WI38 (cell line): ENCODE data around the gene GALNT18.
"Not testable (repeated sequence)": the region's sequence is repeated elsewhere in the genome, so short reads cannot be mapped to it uniquely, and the experiment has no call there.

ENCODE experiments used
- H3K4me3 ChIP-seq: 2 replicates; pipeline ENCODE4 v1.5.1; 2011; ENCODE audit warnings: low read depth, mild to moderate bottlenecking, control low read depth, low read length
- CTCF ChIP-seq: IDR thresholded peaks from 2 replicates; pipeline ENCODE4 v1.5.1; 2012; ENCODE audit warnings: low read depth, mild to moderate bottlenecking, control low read depth, low read length

Gene GALNT18

GRCh38 chr11:11359611-11360010, 262.2 kb downstream of the GALNT18 start:
- no peak overlapping the region for H3K4me3 ChIP-seq
- no peak for TF ChIP-seq CTCF

GRCh38 chr11:11356842-11357241, 265.0 kb downstream of the GALNT18 start:
- H3K4me3 ChIP-seq, result no peak overlapping the region
- no peak for TF ChIP-seq CTCF

- H3K4me3 ChIP-seq, result not testable (repeated sequence)
Observed at GRCh38 chr11:11352878-11353277, 268.9 kb downstream of the GALNT18 start, which contains the start of gene CSNK2A3. CSNK2A3 (minus strand) TSS chr11:11353250; CDS start chr11:11353119, 131 bp downstream.

GRCh38 chr11:11351851-11352250, 270.0 kb downstream of the GALNT18 start:
- not testable (repeated sequence) for H3K4me3 ChIP-seq

GRCh38 chr11:11351042-11351586, 270.7 kb downstream of the GALNT18 start:
- no peak for TF ChIP-seq CTCF
- no peak overlapping the region for H3K4me3 ChIP-seq

- TF ChIP-seq CTCF, result no peak
- no peak overlapping the region for H3K4me3 ChIP-seq
Observed at GRCh38 chr11:11349870-11350337, 271.9 kb downstream of the GALNT18 start.

- no peak overlapping the region for H3K4me3 ChIP-seq
- no peak for TF ChIP-seq CTCF
Observed at GRCh38 chr11:11349106-11349825, 272.5 kb downstream of the GALNT18 start.

GRCh38 chr11:11348303-11348702, 273.5 kb downstream of the GALNT18 start:
- H3K4me3 ChIP-seq, result no peak overlapping the region
- TF ChIP-seq CTCF, result no peak
